Endothelial cell of umbilical vein (primary cell): Measurements from ENCODE around the gene USP11. TPM values are rescaled to one million over a fixed set of nuclear protein-coding genes. Genes with fewer than 3 reads are reported as not detected.

ENCODE experiments used
- BruUV-seq: library from RNA; stranded (reverse); fragments of 400-500 nt; replicated peaks from 2 replicates; lab custom pipeline; 2021; lab: Mats Ljungman, UMichigan
- CTCF ChIA-PET: fragments of 300-600, 350-600 bp; sonication (Branson Sonifier 250); formaldehyde crosslinking; loops from one replicate; lab custom pipeline; 2021; ENCODE audit warnings: antibody characterized with exemption, inconsistent platforms; lab: Charles Lee
- POLR2A ChIA-PET: fragments of 300-600, 350-600 bp; sonication (Branson Sonifier 250); formaldehyde crosslinking; loops from one replicate; lab custom pipeline; 2021; ENCODE audit warnings: antibody characterized with exemption, inconsistent platforms; lab: Charles Lee
- DNase-seq: peaks from one replicate; pipeline ENCODE4 v3.0.0-alpha.2; 2011; ENCODE audit warnings: low read depth, low spot score
- FAIRE-seq: peaks from 2 replicates; lab custom pipeline; 2011; peaks lifted over from hg19 to GRCh38; lab: Jason Lieb, UNC
- H2AFZ ChIP-seq: 2 replicates; pipeline ENCODE4 v1.6.0; 2012; ENCODE audit warnings: low read depth, low read length, control low read depth, inconsistent platforms
- H3K27ac ChIP-seq: 2 replicates; pipeline ENCODE4 v1.5.1; 2011; ENCODE audit warnings: low read depth, mild to moderate bottlenecking, control low read depth, low read length, moderate library complexity; ENCODE audit not compliant: insufficient read depth
- H3K27me3 ChIP-seq, 2 experiments: 2 replicates each; pipeline versions ENCODE4 v1.6.0 to v1.6.1; 2011; ENCODE audit warnings: low read length in 2 of 2, mixed read lengths in 1 of 2; ENCODE audit not compliant: control insufficient read depth in 2 of 2, insufficient read depth in 2 of 2
- H3K36me3 ChIP-seq, 2 experiments: 2 replicates in 1 of 2; 3 replicates in 1 of 2; pipeline ENCODE4 v1.5.1; 2011; ENCODE audit warnings: low read length in 2 of 2, mild to moderate bottlenecking in 1 of 2, moderate library complexity in 1 of 2; ENCODE audit not compliant: control insufficient read depth in 2 of 2, insufficient read depth in 2 of 2; ENCODE audit errors: extremely low read depth in 1 of 2
- H3K4me1 ChIP-seq: 3 replicates; pipeline ENCODE4 v1.5.1; 2011; ENCODE audit warnings: mild to moderate bottlenecking, low read length; ENCODE audit not compliant: control insufficient read depth, insufficient read depth; ENCODE audit errors: extremely low read depth
- H3K4me2 ChIP-seq: 2 replicates; pipeline ENCODE4 v1.6.1; 2011; ENCODE audit warnings: low read length, control low read depth, mixed read lengths; ENCODE audit not compliant: insufficient read depth
- H3K4me3 ChIP-seq, 3 experiments: fragments of 200-600 bp in 1 of 3; sonication (generic), shearing (Covaris generic) in 1 of 3; replicated peaks in 1 of 3; 2 replicates each; pipeline ENCODE4 v1.5.1; 2011 to 2016; ENCODE audit warnings: control low read depth in 3 of 3, low read length in 3 of 3, mild to moderate bottlenecking in 2 of 3, inconsistent platforms in 1 of 3, low read depth in 1 of 3, moderate library complexity in 1 of 3; ENCODE audit not compliant: insufficient read depth in 1 of 3
- H3K79me2 ChIP-seq: 2 replicates; pipeline ENCODE4 v1.6.0; 2012; ENCODE audit warnings: low read length, inconsistent platforms; ENCODE audit not compliant: control insufficient read depth, insufficient read depth
- H3K9ac ChIP-seq: replicated peaks from 2 replicates; pipeline ENCODE3; 2011; ENCODE audit warnings: low read length, control low read depth; ENCODE audit not compliant: insufficient read depth; ENCODE audit errors: extremely low read depth
- H3K9me1 ChIP-seq: replicated peaks from 3 replicates; pipeline ENCODE4 v1.6.0; 2011; ENCODE audit warnings: mild to moderate bottlenecking, low read length; ENCODE audit not compliant: control insufficient read depth, insufficient read depth; ENCODE audit errors: extremely low read depth
- H3K9me3 ChIP-seq: replicated peaks from 2 replicates; pipeline ENCODE4 v1.5.1; 2012; ENCODE audit warnings: low read length, inconsistent platforms; ENCODE audit not compliant: control insufficient read depth, insufficient read depth
- H4K20me1 ChIP-seq: replicated peaks from 2 replicates; pipeline ENCODE3; 2011; ENCODE audit warnings: mild to moderate bottlenecking, low read length; ENCODE audit not compliant: control insufficient read depth, insufficient read depth; ENCODE audit errors: extremely low read depth
- CTCF ChIP-seq, 2 donors: IDR thresholded peaks; 1 replicate in 1 of 2; 2 replicates in 1 of 2; pipeline ENCODE4 v1.5.1; 2011; ENCODE audit warnings: low read length in 2 of 2, mild to moderate bottlenecking in 2 of 2, moderate library complexity in 2 of 2, control low read depth in 1 of 2, inconsistent platforms in 1 of 2, low read depth in 1 of 2; ENCODE audit not compliant: insufficient read depth in 1 of 2; ENCODE audit errors: extremely low read depth in 1 of 2
- FOS ChIP-seq: IDR thresholded peaks from 2 replicates; pipeline ENCODE4 v1.6.1; 2011; ENCODE audit warnings: mild to moderate bottlenecking, low read length, moderate library complexity, borderline replicate concordance; ENCODE audit not compliant: insufficient read depth
- GATA2 ChIP-seq: IDR thresholded peaks from 2 replicates; pipeline ENCODE4 v1.7.0; 2011; ENCODE audit warnings: low read depth, mild to moderate bottlenecking, moderate library complexity, mixed read lengths, low read length; ENCODE audit not compliant: insufficient read length, insufficient read depth
- MYC ChIP-seq: IDR thresholded peaks from one replicate; pipeline ENCODE4 v1.6.1; 2011; ENCODE audit warnings: mild to moderate bottlenecking, low read depth, low read length
- POLR2A ChIP-seq: IDR thresholded peaks from 2 replicates; pipeline ENCODE4 v1.6.1; 2012; ENCODE audit warnings: low read depth, mild to moderate bottlenecking, control low read depth, low read length
- POLR2AphosphoS5 ChIP-seq: IDR thresholded peaks from 2 replicates; pipeline ENCODE4 v1.6.1; 2012; ENCODE audit warnings: low read depth, mild to moderate bottlenecking, control low read depth, low read length, moderate library complexity; ENCODE audit not compliant: insufficient read depth
- dilution Hi-C: fragments of 300-500 bp; cut with MboI; formaldehyde crosslinking; loops from one replicate; pipeline ENCODE4 v1.15.0; 2019; ENCODE audit warnings: low sequenced_read_pairs; ENCODE audit not compliant: extremely low pct_ligation_motif_present
- intact Hi-C: fragments of 100-400 bp; cut with micrococcal nuclease; formaldehyde crosslinking; loops from one replicate; pipeline ENCODE4 v1.10.0; 2022
- polyA plus RNA-seq, 4 experiments: library from polyadenylated mRNA; depleted of rRNA in 3 of 4; stranded (reverse) in 3 of 4; unstranded in 1 of 4; fragments of >200 nt; gene quantifications; 2 replicates each; pipeline versions ENCODE4 v1.2.1 to v1.2.3, GENCODE V29; 2011 to 2012; ENCODE audit warnings: missing spikeins in 1 of 4
- total RNA-seq: library from RNA; stranded (reverse); gene quantifications from 2 replicates; pipeline ENCODE4 v1.2.3, GENCODE V29; 2021

Gene USP11
- total and polyA plus RNA-seq, 2 donors (not counting 3 experiments of a cell fraction or from before 2014, with no cell fraction given): 24.0 to 36.4 TPM

GRCh38 chrX:47212381-47213293, 20.2 kb upstream of the USP11 start:
- TF ChIP-seq FOS (no peak), POLR2A (no peak), MYC (no peak), GATA2 (no peak), POLR2AphosphoS5 (no peak), CTCF (IDR thresholded peaks at IDR 0.05; ENCODE audit: extremely low read depth in 1 of 2, insufficient read depth in 1 of 2, low read depth in 1 of 2, low read length in 2 of 2) (no peak)
- no peaks in the 10 kb centered on the region for H4K20me1 ChIP-seq
- DNase-seq: no peak
- CTCF ChIA-PET: interaction anchor here (1.9 kb wide), 1 partner anchor 172 kb away, joined by 4 read pairs; no protein-coding TSS in a partner anchor
- dilution Hi-C loops: no loop called here
- H3K9me3 ChIP-seq: no peaks in the 10 kb centered on the region
- intact Hi-C loops: no loop called here
- H3K4me2 ChIP-seq: no peak overlapping the region
- no peak overlapping the region for H2AFZ ChIP-seq
- H3K36me3 ChIP-seq: peaks cover 17 to 55% of the 10 kb centered on the region in 2 experiments
- POLR2A ChIA-PET: no interaction called here
- H3K4me1 ChIP-seq: peaks cover 13% of the 10 kb centered on the region
- H3K4me3 ChIP-seq: no peak overlapping the region
- no TSS peak for BruUV-seq
- no peak overlapping the region for H3K9ac ChIP-seq
- no peaks in the 10 kb centered on the region for H3K79me2 ChIP-seq
- no peak overlapping the region for H3K27ac ChIP-seq
- no peaks in the 10 kb centered on the region for H3K27me3 ChIP-seq
- H3K9me1 ChIP-seq: no peaks in the 10 kb centered on the region
- no peak for FAIRE-seq
